Muscle of back (tissue), 10 donors: Measurements from ENCODE around the gene TNFRSF1B. TPM values are rescaled to one million over a fixed set of nuclear protein-coding genes. Genes with fewer than 3 reads are reported as not detected.

Source experiments
- polyA plus RNA-seq, 10 donors: library from polyadenylated mRNA; unstranded; fragments of 120-200 nt; gene quantifications; one replicate each; pipeline ENCODE4 v1.2.1, GENCODE V29; 2013; ENCODE audit not compliant: insufficient read length in 10 of 10

TNFRSF1B gene
- polyA plus RNA-seq, 10 donors, result 10.5 to 18.2 (median 12.4) TPM

Other genes with a start within 250 kb of the TNFRSF1B start
- 10 to 100 TPM; 26.1 to 33.9 (median 29.2) TPM for gene KIAA2013, start 240.6 kb upstream of the TNFRSF1B start, polyA plus RNA-seq
- 100 to 1,000 TPM; 133 to 221 (median 172) TPM for gene PLOD1, start 232.3 kb upstream of the TNFRSF1B start, polyA plus RNA-seq
- gene MFN2, start 186.5 kb upstream of the TNFRSF1B start, polyA plus RNA-seq, result 10 to 100 TPM; 53.5 to 81.4 (median 67.3) TPM
- gene MIIP, start 147.5 kb upstream of the TNFRSF1B start, polyA plus RNA-seq, result 10 to 100 TPM; 12.0 to 18.7 (median 16.9) TPM
- gene TNFRSF8, start 103.7 kb upstream of the TNFRSF1B start, polyA plus RNA-seq, result under 1 TPM; 0.11 to 0.33 (median 0.21) TPM
- gene VPS13D, start 63.0 kb downstream of the TNFRSF1B start, polyA plus RNA-seq, result 10 to 100 TPM; 13.1 to 21.3 (median 17.2) TPM